Activated CD4-positive, alpha-beta T cell treated with anti-CD3 and anti-CD28 coated beads, Interleukin-2, Interleukin-6, amounts not matched to agents 100 ng/mL and 50 ng/mL, durations not matched to agents 16 hours and 8 hours (primary cell): ENCODE results near the gene PRKCH.

Source experiments
- DNase-seq: peaks from one replicate; pipeline ENCODE4 v3.0.0-alpha.2; 2020

The PRKCH gene

GRCh38 chr14:61559641-61560201 is 238.3 kb downstream of the PRKCH start:
- DNase-seq: no peak

GRCh38 chr14:61560323-61560722 is 238.9 kb downstream of the PRKCH start:
- DNase-seq: no peak

GRCh38 chr14:61561104-61561503 is 239.7 kb downstream of the PRKCH start:
- DNase-seq: no peak

- DNase-seq: no peak
Measured at GRCh38 chr14:61561657-61562276, 240.4 kb downstream of the PRKCH start.

GRCh38 chr14:61562321-61563161 is 241.2 kb downstream of the PRKCH start:
- DNase-seq: peak; percentile 84

GRCh38 chr14:61563162-61563511 is 241.8 kb downstream of the PRKCH start:
- no peak for DNase-seq

GRCh38 chr14:61563880-61564617 is 242.7 kb downstream of the PRKCH start:
- DNase-seq: no peak

GRCh38 chr14:61564618-61565091 is 243.3 kb downstream of the PRKCH start:
- DNase-seq: no peak

GRCh38 chr14:61565181-61565580 is 243.8 kb downstream of the PRKCH start:
- no peak for DNase-seq

- DNase-seq: no peak
Measured at GRCh38 chr14:61565836-61566536, 244.6 kb downstream of the PRKCH start.

GRCh38 chr14:61566537-61567225 is 245.3 kb downstream of the PRKCH start:
- no peak for DNase-seq

GRCh38 chr14:61567838-61568571 is 246.6 kb downstream of the PRKCH start:
- DNase-seq: no peak

- peak; percentile 57 for DNase-seq
Measured at GRCh38 chr14:61568572-61569011, 247.2 kb downstream of the PRKCH start.

GRCh38 chr14:61569308-61569707 is 247.9 kb downstream of the PRKCH start:
- DNase-seq: no peak

GRCh38 chr14:61569812-61570548 is 248.6 kb downstream of the PRKCH start:
- DNase-seq: peak; percentile 72

- no peak for DNase-seq
Measured at GRCh38 chr14:61570549-61571290, 249.3 kb downstream of the PRKCH start.

GRCh38 chr14:61571917-61572316 is 250.5 kb downstream of the PRKCH start:
- DNase-seq: no peak

GRCh38 chr14:61573321-61573720 is 251.9 kb downstream of the PRKCH start:
- no peak for DNase-seq

- no peak for DNase-seq
Measured at GRCh38 chr14:61573748-61574513, 252.6 kb downstream of the PRKCH start.
